ENCODE measurements around the gene VAC14. TPM values are rescaled to one million over a fixed set of nuclear protein-coding genes. Genes with fewer than 3 reads are reported as not detected.

Gene VAC14
- total RNA-seq, 4 donors from 2014 or later = 18.6 to 32.2 (median 25.9) TPM

- WGBS, 2 donors = 68 to 79% methylated on average over 3 of the region's 3 CpGs
- Histone ChIP-seq H3K9me3 (peaks cover 0 to 6% (median 0%) of the 10 kb centered on the region in 3 donors), H3K27me3 (peaks cover 0 to 15% (median 0%) of the 10 kb centered on the region in 4 donors), H3K4me3 (peak overlapping the region in 2 of 4 donors; percentile 88), H3K4me1 (peaks cover 7 to 36% (median 13%) of the 10 kb centered on the region in 3 donors), H3K27ac (no peak overlapping the region), H3K36me3 (peaks cover 0 to 16% (median 0%) of the 10 kb centered on the region in 3 donors)
- intact Hi-C loops (cut with DNase I) = no loop called here
- TF ChIP-seq POLR2A (IDR thresholded peaks at IDR 0.05) = no peak
- no peak for TF ChIP-seq CTCF (IDR thresholded peaks at IDR 0.05)
- DNase-seq = no peak
Measured at GRCh38 chr16:70801611-70802010, 653 bp upstream of the VAC14 start.

GRCh38 chr16:70800311-70800710 lies 647 bp downstream of the VAC14 start:
- Histone ChIP-seq H3K4me1 (peaks cover 7 to 36% (median 13%) of the 10 kb centered on the region in 3 donors), H3K36me3 (peaks cover 0 to 16% (median 0%) of the 10 kb centered on the region in 3 donors), H3K9me3 (peaks cover 0 to 6% (median 0%) of the 10 kb centered on the region in 3 donors), H3K27ac (peak overlapping the region; percentile 73 to 84 (median 74)), H3K4me3 (peak overlapping the region; percentile 67 to 99 (median 88)), H3K27me3 (peaks cover 0 to 8% (median 0%) of the 10 kb centered on the region in 4 donors)
- no peak for TF ChIP-seq POLR2A (IDR thresholded peaks at IDR 0.05)
- no peak for TF ChIP-seq CTCF (IDR thresholded peaks at IDR 0.05)
- WGBS, 2 donors = 13 to 31% methylated on average over 5 to 6 of the region's 7 CpGs
- intact Hi-C loops (cut with DNase I) = no loop called here
- no peak for DNase-seq

- 61 to 93% methylated on average over 3 of the region's 3 CpGs for WGBS, 2 donors
- TF ChIP-seq CTCF (IDR thresholded peaks at IDR 0.05) = no peak
- no peak for TF ChIP-seq POLR2A (IDR thresholded peaks at IDR 0.05)
- H3K9me3 ChIP-seq = no peaks in the 10 kb centered on the region
Measured at GRCh38 chr16:70796301-70796700, 4.7 kb downstream of the VAC14 start.

GRCh38 chr16:70795296-70795912 lies 5.6 kb downstream of the VAC14 start:
- H3K36me3 ChIP-seq = peaks cover 0 to 20% (median 0%) of the 10 kb centered on the region in 3 donors
- no peaks in the 10 kb centered on the region for H3K27me3 ChIP-seq
- DNase-seq = no peak
- TF ChIP-seq POLR2A (IDR thresholded peaks at IDR 0.05) = no peak
- TF ChIP-seq CTCF (IDR thresholded peaks at IDR 0.05) = no peak
- peaks cover 7 to 26% (median 13%) of the 10 kb centered on the region in 3 donors for H3K4me1 ChIP-seq
- no peaks in the 10 kb centered on the region for H3K9me3 ChIP-seq
- 90 to 91% methylated on average over 10 to 12 of the region's 12 CpGs for WGBS, 2 donors
- no peak overlapping the region for H3K27ac ChIP-seq
- intact Hi-C loops (cut with DNase I) = no loop called here
- no peak overlapping the region for H3K4me3 ChIP-seq

More at GRCh38 chr16:70796301-70796700, 4.7 kb downstream of the VAC14 start:
- Histone ChIP-seq H3K27ac (no peak overlapping the region), H3K4me3 (no peak overlapping the region), H3K27me3 (no peaks in the 10 kb centered on the region), H3K4me1 (peaks cover 7 to 32% (median 13%) of the 10 kb centered on the region in 3 donors), H3K36me3 (peaks cover 0 to 20% (median 0%) of the 10 kb centered on the region in 3 donors)
- DNase-seq = no peak
- intact Hi-C loops (cut with DNase I) = no loop called here

- no peak overlapping the region for H3K4me3 ChIP-seq
- 89 to 92% methylated on average over 8 of the region's 8 CpGs for WGBS, 2 donors
- intact Hi-C loops (cut with DNase I) = no loop called here
- DNase-seq = no peak
- H3K9me3 ChIP-seq = no peaks in the 10 kb centered on the region
- no peak for TF ChIP-seq CTCF (IDR thresholded peaks at IDR 0.05)
- TF ChIP-seq POLR2A (IDR thresholded peaks at IDR 0.05) = no peak
- no peak overlapping the region for H3K27ac ChIP-seq
- H3K27me3 ChIP-seq = no peaks in the 10 kb centered on the region
- peaks cover 0 to 17% (median 0%) of the 10 kb centered on the region in 3 donors for H3K4me1 ChIP-seq
- H3K36me3 ChIP-seq = peaks cover 0 to 20% (median 0%) of the 10 kb centered on the region in 3 donors
Measured at GRCh38 chr16:70793851-70794502, 7.0 kb downstream of the VAC14 start.

All from esophagus squamous epithelium (tissue), 5 donors.